Spleen (tissue), 11 donors: ENCODE results near the gene ZNF532. TPM values are rescaled to one million over a fixed set of nuclear protein-coding genes. Genes with fewer than 3 reads are reported as not detected.

Experiments used
- DNase-seq: peaks from one replicate; pipeline ENCODE4 v3.0.0-alpha.2; 2020
- H3K27ac ChIP-seq, 8 donors: fragments of 200-600 bp; sonication (generic) in 7 of 8; 1 replicate in 4 of 8; 2 replicates in 4 of 8; pipeline versions ENCODE4 v1.5.0 to v1.8.0; 2016 to 2021; ENCODE audit warnings: inconsistent platforms in 4 of 8, mild to moderate bottlenecking in 4 of 8, moderate library complexity in 1 of 8
- H3K27me3 ChIP-seq, 7 donors: fragments of 200-600 bp; sonication (generic) in 6 of 7; replicated peaks in 1 of 7; 1 replicate in 4 of 7; 2 replicates in 3 of 7; pipeline versions ENCODE4 v1.5.0 to v1.8.0; 2016 to 2021; ENCODE audit warnings: inconsistent platforms in 3 of 7, mild to moderate bottlenecking in 1 of 7
- H3K36me3 ChIP-seq, 6 donors: fragments of 200-600 bp; sonication (generic) in 5 of 6; 1 replicate in 4 of 6; 2 replicates in 2 of 6; pipeline versions ENCODE4 v1.5.0 to v1.8.0; 2016 to 2021; ENCODE audit warnings: inconsistent platforms in 2 of 6
- H3K4me1 ChIP-seq, 6 donors: fragments of 200-600 bp; sonication (generic) in 5 of 6; 1 replicate in 3 of 6; 2 replicates in 3 of 6; pipeline versions ENCODE4 v1.5.0 to v1.8.0; 2016 to 2021; ENCODE audit warnings: inconsistent platforms in 3 of 6
- H3K4me3 ChIP-seq, 8 donors: fragments of 200-600 bp; sonication (generic) in 7 of 8; 1 replicate in 4 of 8; 2 replicates in 4 of 8; pipeline versions ENCODE4 v1.5.0 to v1.8.0; 2016 to 2021; ENCODE audit warnings: inconsistent platforms in 4 of 8, mild to moderate bottlenecking in 4 of 8, moderate library complexity in 2 of 8
- H3K9me3 ChIP-seq, 8 donors: fragments of 200-600 bp; sonication (generic) in 7 of 8; 1 replicate in 4 of 8; 2 replicates in 4 of 8; pipeline versions ENCODE4 v1.5.0 to v1.8.0; 2016 to 2021; ENCODE audit warnings: inconsistent platforms in 4 of 8
- POLR2A ChIP-seq, 3 donors: fragments of 450-650 bp; IDR thresholded peaks; one replicate each; pipeline ENCODE4 v1.5.1; 2017; ENCODE audit warnings: antibody characterized with exemption in 3 of 3, mild to moderate bottlenecking in 1 of 3
- POLR2AphosphoS5 ChIP-seq, 3 donors: sonication (generic); formaldehyde crosslinking; IDR thresholded peaks; one replicate each; pipeline ENCODE4 v1.5.1; 2017; ENCODE audit warnings: antibody characterized with exemption in 3 of 3
- WGBS, 5 donors: extraction: QIAGEN DNeasy Blood & Tissue Kit in 3 of 5; methylation state at CpG; one replicate each; pipeline versions ENCODE4 v1.1.5 to v1.1.7; 2013 to 2018; 5-methylcytosine and 5-hydroxymethylcytosine counted together
- intact Hi-C: fragments of 100-400 bp; cut with DNase I; formaldehyde crosslinking; loops from one replicate; pipeline ENCODE4 v1.15.0; 2023; ENCODE audit warnings: low total_unique reads
- polyA plus RNA-seq, 3 donors: library from polyadenylated mRNA; stranded (reverse); fragments of 200-250 nt; gene quantifications; one replicate each; pipeline ENCODE4 v1.2.1, GENCODE V29; 2013
- total RNA-seq, 7 donors: library from RNA; depleted of rRNA in 3 of 7; stranded (reverse); fragments of >200 nt in 3 of 7; fragmentation: NEBNext Ultra II Directional in 4 of 7; extraction: Animal tissue kit (Norgen Biotek cat#: 25700) in 4 of 7; gene quantifications; one replicate each; pipeline versions ENCODE4 v1.1.0 to v1.2.1, GENCODE V29; 2016 to 2021
- TF ChIP-seq, protein P1 (sequence below), 11 experiments: fragments of 200-600 bp in 7 of 11; fragments of 450-650 bp in 4 of 11; sonication (generic) in 4 of 11; IDR thresholded peaks in 8 of 11; conservative IDR thresholded peaks in 3 of 11; 1 replicate in 7 of 11; 2 replicates in 4 of 11; pipeline versions ENCODE4 v1.4.0 to v1.8.0; 2016 to 2021; ENCODE audit warnings: antibody characterized with exemption in 11 of 11, inconsistent platforms in 4 of 11, mild to moderate bottlenecking in 1 of 11
- donor health status: healthy with polysubstance abuse.
- donor health status: DM: no; HTN: no; CAD: no; lungs with moderate emphysema.
- donor health status: DM: no; HTN: no; CAD: no.
- donor health status: Bipolar disorder and iron deficiency.
- donor health status: healthy.
- donor health status: DM: no; HTN: no; CAD: no.
- donor health status: DM: yes; HTN: yes; CAD: no.

Gene ZNF532
- total and polyA plus RNA-seq, 10 donors = 5.2 to 64.8 (median 42.4) TPM

DNA sequence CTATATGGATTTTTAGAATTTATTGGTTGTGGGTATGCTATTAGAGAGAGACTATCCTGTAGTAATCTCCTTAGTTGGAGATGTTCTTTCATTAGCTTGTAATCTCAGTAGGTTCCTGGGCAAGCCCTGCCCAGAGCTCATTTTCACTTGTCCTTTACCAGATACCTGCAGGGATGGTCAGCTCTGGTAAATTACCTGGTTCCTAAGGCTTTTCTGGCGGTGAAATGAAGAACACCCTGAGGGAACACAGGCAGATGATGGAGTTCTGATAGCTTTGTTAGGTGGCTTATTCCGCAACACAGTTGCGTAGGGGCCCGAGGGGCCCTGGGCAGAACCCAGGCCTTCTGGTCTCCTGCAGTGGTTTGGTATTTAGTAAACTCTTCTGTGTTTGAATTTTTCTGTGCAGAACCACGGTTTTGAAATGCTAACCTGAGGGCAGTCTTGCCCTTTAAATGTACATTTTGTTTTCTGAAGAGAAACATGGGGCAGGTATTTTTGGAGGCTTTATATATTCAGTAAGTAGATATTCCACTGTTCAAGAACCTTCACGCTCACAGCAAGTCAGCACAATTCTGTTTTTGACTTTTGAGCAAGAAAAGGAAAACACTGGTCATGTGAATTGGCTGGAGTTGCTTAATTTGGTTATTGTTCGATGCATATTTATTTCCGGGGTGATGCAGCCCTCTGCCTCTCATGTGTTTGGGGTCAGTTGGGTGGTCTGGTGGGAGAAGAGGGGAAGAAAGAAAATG is 22.4 kb downstream of the ZNF532 start:
- WGBS, 5 donors = 32 to 54% (median 40%) methylated on average over 8 of the region's 8 CpGs
- Histone ChIP-seq H3K36me3 (peaks cover 0 to 9% (median 2%) of the 10 kb centered on the region in 6 donors), H3K9me3 (no peaks in the 10 kb centered on the region), H3K4me3 (peak overlapping the region in 1 of 8 donors; percentile 17), H3K27me3 (no peaks in the 10 kb centered on the region), H3K27ac (peak overlapping the region; percentile 38 to 78 (median 64)), H3K4me1 (peaks cover 14 to 46% (median 31%) of the 10 kb centered on the region in 6 donors)
- TF ChIP-seq POLR2A (IDR thresholded peaks at IDR 0.05) (no peak), POLR2AphosphoS5 (IDR thresholded peaks at IDR 0.05) (no peak)
- TF ChIP-seq, protein P1, sequence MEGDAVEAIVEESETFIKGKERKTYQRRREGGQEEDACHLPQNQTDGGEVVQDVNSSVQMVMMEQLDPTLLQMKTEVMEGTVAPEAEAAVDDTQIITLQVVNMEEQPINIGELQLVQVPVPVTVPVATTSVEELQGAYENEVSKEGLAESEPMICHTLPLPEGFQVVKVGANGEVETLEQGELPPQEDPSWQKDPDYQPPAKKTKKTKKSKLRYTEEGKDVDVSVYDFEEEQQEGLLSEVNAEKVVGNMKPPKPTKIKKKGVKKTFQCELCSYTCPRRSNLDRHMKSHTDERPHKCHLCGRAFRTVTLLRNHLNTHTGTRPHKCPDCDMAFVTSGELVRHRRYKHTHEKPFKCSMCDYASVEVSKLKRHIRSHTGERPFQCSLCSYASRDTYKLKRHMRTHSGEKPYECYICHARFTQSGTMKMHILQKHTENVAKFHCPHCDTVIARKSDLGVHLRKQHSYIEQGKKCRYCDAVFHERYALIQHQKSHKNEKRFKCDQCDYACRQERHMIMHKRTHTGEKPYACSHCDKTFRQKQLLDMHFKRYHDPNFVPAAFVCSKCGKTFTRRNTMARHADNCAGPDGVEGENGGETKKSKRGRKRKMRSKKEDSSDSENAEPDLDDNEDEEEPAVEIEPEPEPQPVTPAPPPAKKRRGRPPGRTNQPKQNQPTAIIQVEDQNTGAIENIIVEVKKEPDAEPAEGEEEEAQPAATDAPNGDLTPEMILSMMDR (IDR thresholded peaks at IDR 0.05 in 8 of 11, conservative IDR thresholded peaks at IDR 0.05 in 3 of 11) = no peak
- intact Hi-C loops = no loop called here
- DNase-seq = no peak

DNA sequence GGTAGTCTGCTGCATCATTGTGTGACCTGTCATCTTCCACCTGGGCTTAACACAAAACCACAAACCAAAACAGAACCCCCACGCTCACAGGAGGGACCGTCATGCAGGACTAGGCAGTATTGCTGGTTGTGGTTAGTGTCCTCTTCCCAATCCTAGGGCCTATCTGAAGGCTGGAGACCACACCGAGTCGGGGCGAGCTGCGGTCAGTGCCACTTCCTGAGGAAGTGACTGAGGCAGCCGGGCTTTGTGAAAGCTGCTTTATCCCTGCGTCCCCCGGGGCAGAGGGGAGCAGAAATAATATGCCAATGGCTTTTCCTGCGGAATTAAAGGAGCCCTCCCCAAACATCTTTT is 22.9 kb downstream of the ZNF532 start:
- peak; percentile 88 for DNase-seq
- 2 to 18% (median 5%) methylated on average over 8 to 10 of the region's 10 CpGs for WGBS, 5 donors

DNA sequence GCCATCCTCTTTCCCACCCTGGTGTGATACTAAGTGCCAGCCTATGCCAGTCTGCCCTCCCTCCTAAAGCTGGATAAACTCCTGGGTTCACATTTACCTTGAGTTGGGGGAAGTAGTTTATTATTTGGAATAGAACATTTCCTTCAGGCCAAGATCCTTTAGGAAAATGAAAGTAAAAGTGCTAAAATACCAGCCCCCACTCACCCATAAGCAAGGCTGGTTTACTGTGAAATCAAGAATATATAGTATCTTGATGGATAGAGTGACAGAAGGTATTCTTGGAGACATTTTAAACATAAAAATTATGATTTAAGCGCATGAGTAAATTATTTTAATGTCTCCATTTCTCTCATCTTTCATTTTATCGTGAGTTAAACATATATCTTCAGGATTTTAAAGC is 27.1 kb downstream of the ZNF532 start:
- Histone ChIP-seq H3K4me3 (peak overlapping the region in 2 of 8 donors; percentile 1 to 4), H3K36me3 (no peaks in the 10 kb centered on the region), H3K4me1 (peaks cover 21 to 65% (median 45%) of the 10 kb centered on the region in 6 donors), H3K9me3 (no peaks in the 10 kb centered on the region), H3K27me3 (no peaks in the 10 kb centered on the region), H3K27ac (peak overlapping the region; percentile 14 to 74 (median 54))
- DNase-seq = no peak
- intact Hi-C loops = loop anchor here (10.0 kb wide), 1 partner anchor 107 kb away; no protein-coding TSS in a partner anchor
- WGBS, 5 donors = 76 to 85% (median 80%) methylated on average over 2 of the region's 2 CpGs
- TF ChIP-seq, protein P1 (IDR thresholded peaks at IDR 0.05 in 8 of 11, conservative IDR thresholded peaks at IDR 0.05 in 3 of 11) = no peak

More for the DNA sequence above, 22.9 kb downstream of the ZNF532 start:
- H3K27me3 ChIP-seq = no peaks in the 10 kb centered on the region
- intact Hi-C loops = no loop called here
- H3K27ac ChIP-seq = peak overlapping the region; percentile 38 to 78 (median 64)
- peak overlapping the region in 1 of 8 donors; percentile 17 for H3K4me3 ChIP-seq
- TF ChIP-seq POLR2AphosphoS5 (IDR thresholded peaks at IDR 0.05) = peak; percentile 41 to 87 (median 79)
- TF ChIP-seq, protein P1 (IDR thresholded peaks at IDR 0.05 in 8 of 11, conservative IDR thresholded peaks at IDR 0.05 in 3 of 11) = no peak
- H3K36me3 ChIP-seq = peaks cover 0 to 9% (median 2%) of the 10 kb centered on the region in 6 donors
- peaks cover 14 to 48% (median 35%) of the 10 kb centered on the region in 6 donors for H3K4me1 ChIP-seq
- H3K9me3 ChIP-seq = no peaks in the 10 kb centered on the region

DNA sequence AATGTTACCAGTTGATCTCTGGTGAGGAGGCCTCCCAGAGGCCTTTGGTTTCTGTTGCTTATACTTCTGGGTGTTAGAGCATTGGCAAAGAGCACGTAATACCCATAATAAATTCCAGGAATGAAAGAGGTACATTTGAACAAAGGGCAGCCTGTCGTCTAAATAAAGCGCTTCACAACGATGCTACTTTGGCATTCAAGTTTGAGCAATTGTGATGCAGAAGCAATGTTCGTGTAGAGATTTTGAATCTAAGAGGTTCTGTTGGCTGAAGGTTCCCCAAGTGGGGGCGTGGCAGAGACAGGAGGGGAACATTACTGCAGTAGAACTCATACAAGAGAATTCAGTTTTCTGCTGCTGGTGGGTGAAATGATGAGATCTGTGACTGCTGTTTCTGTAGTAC is 27.8 kb downstream of the ZNF532 start:
- Histone ChIP-seq H3K36me3 (no peaks in the 10 kb centered on the region), H3K4me3 (no peak overlapping the region), H3K27ac (peak overlapping the region in 4 of 8 donors; percentile 34 to 74 (median 63)), H3K27me3 (no peaks in the 10 kb centered on the region), H3K4me1 (peaks cover 14 to 65% (median 42%) of the 10 kb centered on the region in 6 donors), H3K9me3 (no peaks in the 10 kb centered on the region)
- no peak for TF ChIP-seq POLR2AphosphoS5 (IDR thresholded peaks at IDR 0.05)
- TF ChIP-seq, protein P1 (IDR thresholded peaks at IDR 0.05 in 8 of 11, conservative IDR thresholded peaks at IDR 0.05 in 3 of 11) = no peak
- no peak for TF ChIP-seq POLR2A (IDR thresholded peaks at IDR 0.05)
- intact Hi-C loops = loop anchor here (10.0 kb wide), 1 partner anchor 108 kb away; no protein-coding TSS in a partner anchor
- no peak for DNase-seq
- WGBS, 5 donors = 84 to 92% (median 86%) methylated on average over 6 of the region's 6 CpGs
